ENCODE measurements around the gene LRRC3B. TPM values are rescaled to one million over a fixed set of nuclear protein-coding genes. Genes with fewer than 3 reads are reported as not detected.
"Not testable (repeated sequence)": the region's sequence is repeated elsewhere in the genome, so short reads cannot be mapped to it uniquely, and the experiment has no call there.

LRRC3B gene
- total RNA-seq = 0.37 TPM

- no peak for DNase-seq (ENCODE audit: low spot score)
Measured at GRCh38 chr3:26622621-26623418, at the start of gene LRRC3B. Gene LRRC3B (plus strand): TSS chr3:26622772. CDS start chr3:26709673, 86,901 bp downstream.

GRCh38 chr3:26574766-26575165 is 47.8 kb upstream of the LRRC3B start:
- DNase-seq (ENCODE audit: low spot score) = no peak

- DNase-seq (ENCODE audit: low spot score) = no peak
Measured at GRCh38 chr3:26579116-26579515, 43.5 kb upstream of the LRRC3B start.

- DNase-seq (ENCODE audit: low spot score) = no peak
Measured at GRCh38 chr3:26587571-26587970, 35.0 kb upstream of the LRRC3B start.

GRCh38 chr3:26588931-26589330 is 33.6 kb upstream of the LRRC3B start:
- no peak for DNase-seq (ENCODE audit: low spot score)

GRCh38 chr3:26589678-26590077 is 32.9 kb upstream of the LRRC3B start:
- DNase-seq (ENCODE audit: low spot score) = no peak

GRCh38 chr3:26590919-26591484 is 31.6 kb upstream of the LRRC3B start:
- DNase-seq (ENCODE audit: low spot score) = no peak

- DNase-seq (ENCODE audit: low spot score) = no peak
Measured at GRCh38 chr3:26591926-26592325, 30.6 kb upstream of the LRRC3B start.

GRCh38 chr3:26592451-26592850 is 30.1 kb upstream of the LRRC3B start:
- DNase-seq (ENCODE audit: low spot score) = no peak

- DNase-seq (ENCODE audit: low spot score) = no peak
Measured at GRCh38 chr3:26596335-26596734, 26.2 kb upstream of the LRRC3B start.

- not testable (repeated sequence) for DNase-seq (ENCODE audit: low spot score)
Measured at GRCh38 chr3:26603311-26603710, 19.3 kb upstream of the LRRC3B start.

GRCh38 chr3:26603771-26604170 is 18.8 kb upstream of the LRRC3B start:
- DNase-seq (ENCODE audit: low spot score) = not testable (repeated sequence)

- DNase-seq (ENCODE audit: low spot score) = no peak
Measured at GRCh38 chr3:26614006-26614685, 8.4 kb upstream of the LRRC3B start.

GRCh38 chr3:26621176-26621575 is 1.4 kb upstream of the LRRC3B start:
- DNase-seq (ENCODE audit: low spot score) = no peak

GRCh38 chr3:26621906-26622620 is 509 bp upstream of the LRRC3B start:
- no peak for DNase-seq (ENCODE audit: low spot score)

GRCh38 chr3:26623419-26624208 is 1.0 kb downstream of the LRRC3B start:
- no peak for DNase-seq (ENCODE audit: low spot score)

- no peak for DNase-seq (ENCODE audit: low spot score)
Measured at GRCh38 chr3:26624209-26624765, 1.7 kb downstream of the LRRC3B start.

- no peak for DNase-seq (ENCODE audit: low spot score)
Measured at GRCh38 chr3:26625187-26625586, 2.6 kb downstream of the LRRC3B start.

- DNase-seq (ENCODE audit: low spot score) = no peak
Measured at GRCh38 chr3:26627080-26627479, 4.5 kb downstream of the LRRC3B start.

GRCh38 chr3:26628915-26629314 is 6.3 kb downstream of the LRRC3B start:
- no peak for DNase-seq (ENCODE audit: low spot score)
